Subcutaneous adipose tissue (tissue), 4 donors: ENCODE measurements around the gene MYBPC1. TPM values are rescaled to one million over a fixed set of nuclear protein-coding genes. Genes with fewer than 3 reads are reported as not detected.

Experiments
- CTCF ChIP-seq: fragments of 450-650 bp; IDR thresholded peaks from one replicate; pipeline ENCODE4 v1.5.1; 2016; ENCODE audit warnings: low read depth, mild to moderate bottlenecking, control low read depth, antibody characterized with exemption, moderate library complexity
- small RNA-seq: library from RNA; depleted of rRNA; stranded (forward); fragments of <200 nt; gene quantifications from one replicate; pipeline ENCODE3, GENCODE V24; 2016
- total RNA-seq, 4 donors: library from RNA; depleted of rRNA; stranded (reverse); fragments of >200 nt; gene quantifications; one replicate each; pipeline ENCODE4 v1.1.0, GENCODE V29; 2016

Gene MYBPC1
- total RNA-seq, 4 donors from 2014 or later = 0.17 to 0.66 TPM; not detected in 2

GRCh38 chr12:101722392-101722791 lies 127.6 kb downstream of the MYBPC1 start:
- TF ChIP-seq CTCF = no peak

GRCh38 chr12:101727098-101727497 lies 132.3 kb downstream of the MYBPC1 start:
- no peak for TF ChIP-seq CTCF

- no peak for TF ChIP-seq CTCF
Observed at GRCh38 chr12:101729842-101730241, 135.1 kb downstream of the MYBPC1 start.

GRCh38 chr12:101732318-101732717 lies 137.5 kb downstream of the MYBPC1 start:
- no peak for TF ChIP-seq CTCF

- TF ChIP-seq CTCF = no peak
Observed at GRCh38 chr12:101733166-101733565, 138.4 kb downstream of the MYBPC1 start.

Small RNAs within 50 kb of the gene (small RNA-seq; reads per million reads assigned to genes)
- gene RNY1P16 = not detected

Other genes starting within 250 kb of the MYBPC1 start
- gene ARL1, start 187.2 kb upstream of the MYBPC1 start, total RNA-seq = 100 to 1,000 TPM in 1 of 4 donors, 10 to 100 TPM in 3; 42.2 to 136 (median 63.5) TPM
- not detected for gene SPIC, start 119.6 kb upstream of the MYBPC1 start, total RNA-seq
- gene CHPT1, start 102.7 kb downstream of the MYBPC1 start, total RNA-seq = 100 to 1,000 TPM in 2 of 4 donors, 10 to 100 TPM in 2; 87.7 to 119 (median 98.6) TPM
- gene SYCP3, start 144.5 kb downstream of the MYBPC1 start, total RNA-seq = under 1 TPM in 1 of 4 donors, not detected in 3; 0.22 TPM
- 10 to 100 TPM; 26.0 to 64.4 (median 34.3) TPM for gene GNPTAB, start 236.0 kb downstream of the MYBPC1 start, total RNA-seq